Erythroblast (primary cell): Measurements from ENCODE around the gene RBKS.

ENCODE experiments used
- GATA1 ChIP-seq: IDR thresholded peaks from 2 replicates; pipeline ENCODE4 v1.6.1; 2011; ENCODE audit warnings: low read depth, mild to moderate bottlenecking, control low read depth, low read length, moderate library complexity
- POLR2A ChIP-seq: IDR thresholded peaks from 2 replicates; pipeline ENCODE4 v1.6.1; 2011; ENCODE audit warnings: mild to moderate bottlenecking, low read length

DNA sequence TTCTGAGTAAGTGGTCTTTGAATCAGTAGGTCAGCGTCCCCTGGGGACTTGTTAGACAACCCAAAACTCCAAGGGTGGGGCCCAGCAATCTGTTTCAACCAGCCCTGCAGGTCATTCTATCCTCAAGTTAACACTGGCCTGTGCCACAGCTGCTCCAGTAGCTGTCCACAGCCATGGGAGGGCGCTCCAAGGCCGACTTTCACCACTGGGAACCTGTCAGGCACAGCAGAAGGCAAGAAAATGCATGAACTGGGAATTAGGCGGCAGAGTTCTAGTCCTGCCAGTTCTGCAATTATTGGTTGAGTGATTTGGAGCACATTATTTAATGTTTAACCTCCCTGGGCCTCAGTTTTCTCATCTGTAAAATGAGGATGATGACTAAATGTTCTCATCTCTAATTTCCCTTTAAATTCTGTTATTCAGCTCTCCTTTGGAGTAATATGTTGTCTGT, 136.0 kb downstream of the RBKS start:
- TF ChIP-seq POLR2A (no peak), GATA1 (no peak)
